Measurements from ENCODE around the gene ZNF391. TPM values are rescaled to one million over a fixed set of nuclear protein-coding genes. Genes with fewer than 3 reads are reported as not detected.
A peak's percentile ranks its signal among the peaks of the same experiment; 100 is the strongest.
"Not testable (repeated sequence)": the region's sequence is repeated elsewhere in the genome, so short reads cannot be mapped to it uniquely, and the experiment has no call there.

Gene ZNF391
- total RNA-seq, 1 donor from 2014 or later: 8.3 TPM

GRCh38 chr6:27370391-27370790 lies 18.2 kb upstream of the ZNF391 start:
- Mint-ChIP-seq H3K36me3 (ENCODE audit: unreplicated experiment) (peaks cover 7% of the 10 kb centered on the region), H3K4me1 (ENCODE audit: low read depth, unreplicated experiment) (no peaks in the 10 kb centered on the region), H3K4me3 (ENCODE audit: unreplicated experiment) (no peak overlapping the region), H3K9me3 (ENCODE audit: unreplicated experiment) (no peaks in the 10 kb centered on the region), H3K27me3 (ENCODE audit: unreplicated experiment) (peaks cover 2% of the 10 kb centered on the region), H3K27ac (ENCODE audit: unreplicated experiment) (no peak overlapping the region)
- DNase-seq: no peak
- no peak for TF ChIP-seq CTCF (IDR thresholded peaks at IDR 0.05; ENCODE audit: partially characterized antibody, unreplicated experiment)

GRCh38 chr6:27374824-27375612 lies 13.5 kb upstream of the ZNF391 start:
- no peaks in the 10 kb centered on the region for H3K4me1 Mint-ChIP-seq (ENCODE audit: low read depth, unreplicated experiment)
- H3K4me3 Mint-ChIP-seq (ENCODE audit: unreplicated experiment): peak overlapping the region; percentile 90
- peak overlapping the region; percentile 67 for H3K27ac Mint-ChIP-seq (ENCODE audit: unreplicated experiment)
- H3K36me3 Mint-ChIP-seq (ENCODE audit: unreplicated experiment): no peaks in the 10 kb centered on the region
- DNase-seq: peak; percentile 76
- TF ChIP-seq CTCF (IDR thresholded peaks at IDR 0.05; ENCODE audit: partially characterized antibody, unreplicated experiment): no peak
- H3K27me3 Mint-ChIP-seq (ENCODE audit: unreplicated experiment): peaks cover 2% of the 10 kb centered on the region
- H3K9me3 Mint-ChIP-seq (ENCODE audit: unreplicated experiment): no peaks in the 10 kb centered on the region

GRCh38 chr6:27375613-27376079 lies 12.9 kb upstream of the ZNF391 start:
- peaks cover 6% of the 10 kb centered on the region for H3K36me3 Mint-ChIP-seq (ENCODE audit: unreplicated experiment)
- H3K4me1 Mint-ChIP-seq (ENCODE audit: low read depth, unreplicated experiment): no peaks in the 10 kb centered on the region
- H3K27ac Mint-ChIP-seq (ENCODE audit: unreplicated experiment): no peak overlapping the region
- DNase-seq: no peak
- no peaks in the 10 kb centered on the region for H3K9me3 Mint-ChIP-seq (ENCODE audit: unreplicated experiment)
- no peak for TF ChIP-seq CTCF (IDR thresholded peaks at IDR 0.05; ENCODE audit: partially characterized antibody, unreplicated experiment)
- H3K4me3 Mint-ChIP-seq (ENCODE audit: unreplicated experiment): no peak overlapping the region
- H3K27me3 Mint-ChIP-seq (ENCODE audit: unreplicated experiment): peaks cover 2% of the 10 kb centered on the region

GRCh38 chr6:27378406-27378805 lies 10.2 kb upstream of the ZNF391 start:
- H3K27ac Mint-ChIP-seq (ENCODE audit: unreplicated experiment); DNase-seq; H3K4me1 Mint-ChIP-seq (ENCODE audit: low read depth, unreplicated experiment); H3K4me3 Mint-ChIP-seq (ENCODE audit: unreplicated experiment); H3K36me3 Mint-ChIP-seq (ENCODE audit: unreplicated experiment); H3K9me3 Mint-ChIP-seq (ENCODE audit: unreplicated experiment); H3K27me3 Mint-ChIP-seq (ENCODE audit: unreplicated experiment): not testable (repeated sequence)

- not testable (repeated sequence) for DNase-seq; H3K4me1 Mint-ChIP-seq (ENCODE audit: low read depth, unreplicated experiment); H3K9me3 Mint-ChIP-seq (ENCODE audit: unreplicated experiment); H3K27ac Mint-ChIP-seq (ENCODE audit: unreplicated experiment); H3K4me3 Mint-ChIP-seq (ENCODE audit: unreplicated experiment); H3K36me3 Mint-ChIP-seq (ENCODE audit: unreplicated experiment); H3K27me3 Mint-ChIP-seq (ENCODE audit: unreplicated experiment)
Measured at GRCh38 chr6:27381001-27381400, 7.6 kb upstream of the ZNF391 start.

GRCh38 chr6:27383011-27383410 lies 5.5 kb upstream of the ZNF391 start:
- peaks cover 6% of the 10 kb centered on the region for H3K36me3 Mint-ChIP-seq (ENCODE audit: unreplicated experiment)
- no peaks in the 10 kb centered on the region for H3K27me3 Mint-ChIP-seq (ENCODE audit: unreplicated experiment)

More at GRCh38 chr6:27383011-27383410, 5.5 kb upstream of the ZNF391 start:
- H3K27ac Mint-ChIP-seq (ENCODE audit: unreplicated experiment): no peak overlapping the region
- no peak for TF ChIP-seq CTCF (IDR thresholded peaks at IDR 0.05; ENCODE audit: partially characterized antibody, unreplicated experiment)
- H3K4me3 Mint-ChIP-seq (ENCODE audit: unreplicated experiment): no peak overlapping the region
- no peaks in the 10 kb centered on the region for H3K9me3 Mint-ChIP-seq (ENCODE audit: unreplicated experiment)
- no peak for DNase-seq
- H3K4me1 Mint-ChIP-seq (ENCODE audit: low read depth, unreplicated experiment): no peaks in the 10 kb centered on the region

Data from glutamatergic neuron (in vitro differentiated cells).